MV-4-11 (cell line): Measurements from ENCODE around the gene VGLL3.
"Not testable (repeated sequence)": the region's sequence is repeated elsewhere in the genome, so short reads cannot be mapped to it uniquely, and the experiment has no call there.

Experiments used
- DNase-seq: peaks from one replicate; lab custom pipeline; 2025; lab: John Stamatoyannopoulos, UW

Gene VGLL3, protein sequence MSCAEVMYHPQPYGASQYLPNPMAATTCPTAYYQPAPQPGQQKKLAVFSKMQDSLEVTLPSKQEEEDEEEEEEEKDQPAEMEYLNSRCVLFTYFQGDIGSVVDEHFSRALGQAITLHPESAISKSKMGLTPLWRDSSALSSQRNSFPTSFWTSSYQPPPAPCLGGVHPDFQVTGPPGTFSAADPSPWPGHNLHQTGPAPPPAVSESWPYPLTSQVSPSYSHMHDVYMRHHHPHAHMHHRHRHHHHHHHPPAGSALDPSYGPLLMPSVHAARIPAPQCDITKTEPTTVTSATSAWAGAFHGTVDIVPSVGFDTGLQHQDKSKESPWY

DNA sequence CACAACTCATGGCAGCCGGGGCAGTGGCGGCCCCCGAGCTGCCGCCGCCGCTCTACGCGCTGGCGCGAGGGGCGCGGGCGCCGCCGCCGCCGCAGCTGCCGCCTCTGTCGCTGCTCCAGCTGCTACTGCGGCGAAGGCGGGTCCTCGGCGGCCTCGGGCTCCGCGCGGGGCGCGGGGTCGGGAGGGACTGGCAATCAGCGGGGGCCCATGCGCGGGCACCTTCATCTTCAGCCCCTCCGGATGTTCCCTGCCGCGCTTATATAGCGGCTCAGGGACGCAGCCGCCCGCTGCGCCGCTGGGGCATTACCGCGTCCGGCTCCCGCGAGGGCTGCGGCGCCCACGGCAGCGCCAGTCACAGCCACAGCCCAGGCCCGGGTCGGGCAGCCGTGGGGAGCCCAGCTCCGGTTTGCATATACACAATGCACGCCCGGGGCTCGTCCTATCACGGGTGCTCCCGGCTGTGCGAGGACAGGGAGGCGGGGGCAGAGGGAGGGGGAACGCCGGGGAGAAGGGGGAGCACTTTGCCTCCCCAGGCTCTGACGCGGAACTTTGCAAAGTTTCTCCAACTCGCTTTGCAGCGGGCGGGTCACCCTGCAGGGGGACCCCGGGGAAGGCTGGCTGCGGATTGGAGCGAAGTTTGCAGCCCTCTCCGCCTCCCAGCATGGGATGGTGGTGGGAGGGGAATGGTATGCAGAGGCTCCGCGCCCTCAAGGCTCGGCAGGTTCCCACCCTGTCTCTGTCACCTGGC, at the start of gene VGLL3:
TSS of gene VGLL3 (minus strand) at position 416 of the 748 bp plus-strand sequence. CDS start at position 10, 406 bp downstream.
- no peak for DNase-seq

DNA sequence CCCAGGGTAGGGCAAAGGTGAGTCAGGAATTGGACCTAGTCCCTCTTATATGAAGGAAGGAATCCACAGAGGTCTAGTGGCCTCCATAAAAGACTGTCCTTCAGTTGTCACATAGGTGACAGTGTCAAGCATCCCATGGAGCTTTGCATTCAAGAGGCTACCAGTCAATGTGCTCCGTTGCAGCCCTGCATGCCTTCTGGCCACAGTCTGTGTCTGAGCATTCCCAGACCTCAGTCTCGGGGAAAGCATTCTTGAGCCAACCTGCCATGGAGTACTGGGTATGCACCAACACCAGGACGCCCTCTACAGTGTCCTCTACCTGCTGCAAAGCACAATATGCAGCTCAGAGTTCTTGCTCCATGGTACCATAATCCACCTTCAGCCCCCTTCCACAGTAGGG, 46.7 kb upstream of the VGLL3 start:
- no peak for DNase-seq

DNA sequence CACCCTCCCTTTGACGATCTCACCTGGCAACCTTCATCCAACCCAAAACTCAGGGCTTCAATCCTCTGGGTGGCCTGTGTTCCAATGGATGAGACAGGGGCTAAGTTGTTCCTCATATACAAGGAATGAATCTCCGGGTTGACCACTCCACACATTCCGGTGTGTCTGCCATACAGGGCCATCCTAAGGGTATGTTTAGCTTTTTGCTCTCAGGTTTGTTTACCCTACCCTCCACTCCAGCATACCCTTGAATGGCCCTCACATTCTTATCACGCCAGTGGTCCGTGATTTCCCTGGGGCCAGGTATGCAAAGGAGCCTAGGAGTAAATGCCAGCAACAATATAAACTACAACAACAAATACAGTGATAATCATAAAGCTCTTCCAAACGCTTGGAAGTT, 45.7 kb upstream of the VGLL3 start:
- DNase-seq: no peak

DNA sequence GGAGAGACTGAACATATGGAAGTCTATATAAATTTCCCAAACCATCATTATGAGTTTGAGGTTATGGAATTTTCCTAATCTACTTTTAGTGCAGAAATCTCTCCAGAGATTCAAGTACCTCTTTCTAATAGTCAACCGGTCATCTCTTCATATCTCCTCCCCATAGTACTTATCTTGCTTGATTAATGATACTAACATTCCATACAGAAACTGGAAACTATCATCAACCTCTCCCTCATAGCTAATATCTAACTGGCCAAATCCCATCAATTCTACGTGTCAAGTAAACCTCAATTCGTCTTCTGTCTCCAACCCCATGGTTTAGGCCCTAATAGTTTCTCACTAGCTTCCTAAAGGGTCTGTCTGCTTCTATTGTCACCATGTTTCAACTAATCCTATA, 44.4 kb upstream of the VGLL3 start:
- no peak for DNase-seq

DNA sequence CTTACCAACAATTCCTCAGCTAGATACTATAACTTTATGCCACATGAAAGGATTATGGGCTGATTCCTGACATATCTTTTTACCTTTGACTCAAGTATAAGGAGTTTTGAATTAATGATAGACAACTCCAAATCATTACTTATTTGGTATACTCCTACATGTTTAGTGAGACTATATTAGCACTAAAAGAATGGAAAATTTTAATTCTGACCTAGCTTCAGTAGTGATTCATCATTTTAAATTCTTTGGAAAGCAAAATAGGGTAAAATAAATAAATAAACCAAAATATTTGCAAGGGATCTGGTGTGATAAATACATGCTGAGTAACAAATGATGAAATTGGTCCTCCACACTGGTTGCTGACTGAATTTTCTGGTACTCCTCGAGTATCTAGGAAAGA, 42.3 kb upstream of the VGLL3 start:
- DNase-seq: no peak

DNA sequence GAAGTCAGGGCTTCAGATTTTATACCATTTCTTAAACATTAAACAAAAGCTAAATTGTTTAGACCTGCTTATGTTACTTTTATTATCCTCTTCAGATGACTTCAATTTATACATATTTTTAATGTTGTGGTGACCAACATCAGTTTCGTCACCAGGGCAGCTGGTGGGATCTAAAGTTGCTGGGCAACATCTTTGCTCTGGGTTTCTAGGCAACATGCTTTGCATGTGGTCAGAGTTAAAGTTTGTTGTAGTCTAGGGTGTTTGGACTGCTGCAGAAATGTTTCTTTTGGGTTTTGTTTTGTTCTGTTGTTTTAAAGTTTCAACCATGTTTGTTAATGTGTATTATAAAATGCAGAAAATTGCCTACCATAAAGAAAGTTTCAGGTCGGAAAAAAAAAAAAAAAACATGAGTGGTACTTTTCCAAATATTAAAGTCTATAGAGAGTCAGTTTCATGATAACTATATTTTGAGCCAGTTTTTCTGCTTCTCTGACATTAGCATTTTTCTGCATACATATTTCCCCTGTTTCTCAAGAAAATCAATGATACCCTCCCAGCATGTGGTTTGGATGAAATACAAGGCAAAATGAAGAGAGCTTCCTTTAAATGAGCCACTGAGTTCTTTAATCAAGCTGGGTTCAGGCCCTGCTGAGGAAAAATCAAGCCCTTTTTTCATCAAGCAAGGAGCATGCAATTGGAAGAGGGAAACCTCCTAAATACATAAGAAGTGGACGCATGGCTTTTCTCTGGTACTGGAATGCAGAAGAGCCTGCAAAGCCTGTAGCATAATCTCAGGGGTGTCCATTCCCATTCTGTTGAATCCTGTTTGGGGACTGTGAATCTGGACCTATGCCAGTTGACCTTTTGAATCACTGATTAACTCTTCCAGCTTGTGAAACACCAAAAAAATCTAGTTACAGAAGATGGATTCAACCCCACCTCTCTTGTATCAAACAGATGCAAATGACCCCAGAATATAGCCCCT, 35.0 kb upstream of the VGLL3 start:
- no peak for DNase-seq

DNA sequence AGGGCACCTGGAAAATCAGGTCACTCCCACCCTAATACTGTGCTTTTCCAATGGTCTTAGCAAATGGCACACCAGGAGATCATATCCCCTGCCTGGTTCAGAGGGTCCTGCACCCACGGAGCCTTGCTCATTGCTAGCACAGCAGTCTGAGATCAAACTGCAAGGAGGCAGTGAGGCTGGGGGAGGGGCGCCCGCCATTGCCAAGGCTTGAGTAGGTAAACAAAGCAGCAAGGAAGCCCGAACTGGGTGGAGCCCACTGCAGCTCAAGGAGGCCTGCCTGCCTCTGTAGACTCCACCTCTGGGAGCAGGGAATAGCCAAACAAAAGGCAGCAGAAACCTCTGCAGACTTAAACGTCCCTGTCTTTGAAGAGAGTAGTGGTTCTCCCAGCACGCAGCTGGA, 26.4 kb upstream of the VGLL3 start:
- DNase-seq: not testable (repeated sequence)

DNA sequence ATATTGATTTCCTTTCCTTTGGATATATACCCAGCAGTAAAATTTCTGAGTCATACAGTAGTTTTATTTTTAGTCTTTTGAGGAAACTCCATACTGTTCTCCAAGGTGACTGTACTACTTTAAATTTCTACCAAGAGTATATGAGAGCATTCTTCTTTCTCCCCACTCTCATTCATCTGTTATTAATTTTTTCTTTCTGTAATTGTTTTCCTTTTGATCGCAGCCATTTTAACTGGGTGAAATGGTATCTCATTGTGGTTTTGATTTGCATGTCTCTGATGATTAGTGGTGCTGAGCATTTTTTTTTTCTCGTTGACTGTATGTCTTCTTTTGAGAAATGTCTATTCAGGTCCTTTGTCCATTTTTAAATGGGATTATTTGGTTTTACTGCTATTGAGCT, 18.3 kb upstream of the VGLL3 start:
- DNase-seq: no peak

DNA sequence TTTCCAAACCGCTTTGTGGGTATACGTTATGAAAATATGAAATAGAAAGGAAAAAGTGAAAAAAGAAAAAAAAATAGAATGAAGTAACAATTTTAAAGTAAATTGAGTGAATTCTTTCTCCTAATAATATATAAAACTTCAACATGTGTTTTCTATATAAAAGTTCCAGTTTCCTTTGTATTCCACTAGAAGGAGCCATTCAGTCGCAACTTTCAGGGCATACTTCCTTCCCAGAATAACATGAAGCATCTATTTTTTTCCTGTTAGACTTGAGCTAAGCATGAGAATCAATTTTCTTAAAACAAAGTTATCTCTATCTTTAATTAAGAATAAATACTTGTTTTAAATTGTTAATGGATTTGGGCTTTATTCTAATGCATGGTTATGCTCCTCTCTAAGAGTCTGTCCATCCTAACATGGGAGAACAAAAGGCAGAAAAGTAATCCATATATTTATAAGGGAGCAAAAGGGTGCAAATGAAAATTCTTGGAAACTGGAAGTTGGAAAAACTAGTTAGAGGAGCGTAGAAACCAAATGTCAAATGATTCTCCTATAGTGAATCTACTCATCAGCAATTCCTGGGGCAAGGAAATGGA, 16.0 kb upstream of the VGLL3 start:
- DNase-seq: no peak

DNA sequence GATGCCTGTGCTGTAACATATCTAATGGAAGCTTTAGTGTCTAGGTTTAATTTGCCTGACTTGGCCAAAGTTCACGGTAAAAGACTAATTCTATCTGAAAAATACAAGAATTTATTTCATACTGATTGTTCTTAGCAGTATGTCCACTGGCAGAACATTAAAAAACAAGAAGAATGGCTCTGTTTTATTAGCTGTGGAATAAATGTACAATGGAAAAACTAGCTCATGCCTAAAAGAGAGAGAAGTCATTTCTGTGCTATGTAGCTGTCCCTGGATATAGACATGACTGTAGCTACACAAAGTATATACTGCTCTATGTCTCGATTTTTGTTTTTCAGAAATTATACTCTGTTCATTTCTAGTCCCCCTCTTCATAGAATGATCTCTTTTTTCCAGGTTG, 13.9 kb upstream of the VGLL3 start:
- DNase-seq: no peak

DNA sequence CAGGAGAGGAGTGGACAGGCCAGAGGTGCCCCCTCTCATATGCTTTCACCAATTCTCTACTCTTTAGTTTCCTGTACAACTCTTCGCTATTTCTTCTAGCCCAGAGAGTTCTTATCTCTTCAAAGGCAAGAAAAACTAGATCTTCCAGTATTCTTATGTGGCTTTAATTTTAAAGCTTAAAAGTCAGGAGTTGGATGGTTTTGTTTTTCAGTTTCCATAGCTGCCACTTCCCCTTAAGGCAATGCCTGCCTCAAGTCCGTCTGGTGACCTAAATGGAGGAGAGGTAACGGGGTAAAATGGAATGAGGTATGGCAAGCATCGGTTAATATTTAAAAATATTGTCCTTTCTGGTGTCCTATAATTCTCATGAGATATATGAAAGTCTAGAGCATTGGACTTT, 11.4 kb upstream of the VGLL3 start:
- DNase-seq: no peak

DNA sequence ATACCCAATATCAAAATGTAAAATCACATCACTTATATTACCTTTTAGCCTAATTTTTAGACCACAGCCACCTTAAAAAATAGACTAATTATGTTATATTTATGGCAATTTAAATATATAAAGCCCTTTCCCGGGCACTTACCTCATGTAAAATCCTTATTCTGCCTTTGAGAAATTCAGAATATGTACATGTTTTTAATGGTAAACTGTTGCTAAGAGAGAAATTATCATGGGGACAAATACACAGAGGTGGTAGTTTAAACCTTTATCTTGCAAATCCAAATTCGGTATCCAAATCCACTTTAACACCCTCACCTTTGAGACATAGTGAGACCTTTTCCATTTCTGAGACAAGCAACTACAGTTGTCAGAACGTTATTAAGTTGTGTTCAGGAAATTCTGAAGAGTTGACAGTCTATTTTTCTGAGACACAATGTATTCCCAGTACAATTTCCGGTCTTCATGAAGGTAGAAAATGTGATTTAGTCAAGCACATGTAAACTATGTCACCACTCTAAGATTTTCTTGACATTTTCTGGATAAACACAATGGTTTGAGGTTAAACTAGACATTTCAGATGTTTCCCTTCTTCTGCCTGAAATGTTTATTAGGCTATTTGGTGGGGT, 10.6 kb upstream of the VGLL3 start:
- DNase-seq: no peak

DNA sequence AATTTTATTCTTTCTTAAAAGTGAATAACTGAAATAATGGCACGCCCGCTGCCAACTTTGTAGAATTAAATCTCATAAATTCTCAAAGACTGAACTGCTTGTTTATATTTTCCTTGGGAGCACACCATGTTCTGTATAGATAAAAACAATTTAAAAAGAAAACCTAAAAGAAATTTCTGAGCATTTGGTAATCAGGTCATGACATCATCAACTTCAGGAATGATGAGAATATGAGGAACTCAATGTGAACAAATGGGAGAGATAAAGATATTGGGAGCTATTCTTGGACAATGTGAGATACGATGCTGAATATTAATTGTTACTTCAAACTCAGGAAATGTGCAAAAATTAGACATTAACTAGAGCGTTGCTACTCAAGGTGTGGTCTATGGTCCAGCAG, 10.0 kb upstream of the VGLL3 start:
- no peak for DNase-seq

DNA sequence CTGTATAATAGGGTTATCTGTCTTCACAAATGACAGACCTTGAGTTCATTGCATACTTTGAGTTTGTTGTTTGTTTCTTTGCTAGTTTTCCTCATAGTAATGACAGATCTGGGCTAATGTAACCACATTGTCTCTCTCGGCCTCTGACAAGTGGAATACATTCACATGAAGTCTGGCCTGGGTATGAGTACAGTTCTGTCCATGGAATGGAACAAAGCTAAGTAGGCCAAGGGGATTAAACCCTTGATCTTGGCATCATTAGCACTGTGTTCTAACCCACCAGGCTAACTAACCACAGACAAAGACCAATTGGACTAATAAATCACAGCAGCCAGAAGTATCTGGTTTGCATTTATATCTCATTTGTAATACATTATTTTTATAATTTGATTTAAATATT, 7.6 kb upstream of the VGLL3 start:
- DNase-seq: no peak

DNA sequence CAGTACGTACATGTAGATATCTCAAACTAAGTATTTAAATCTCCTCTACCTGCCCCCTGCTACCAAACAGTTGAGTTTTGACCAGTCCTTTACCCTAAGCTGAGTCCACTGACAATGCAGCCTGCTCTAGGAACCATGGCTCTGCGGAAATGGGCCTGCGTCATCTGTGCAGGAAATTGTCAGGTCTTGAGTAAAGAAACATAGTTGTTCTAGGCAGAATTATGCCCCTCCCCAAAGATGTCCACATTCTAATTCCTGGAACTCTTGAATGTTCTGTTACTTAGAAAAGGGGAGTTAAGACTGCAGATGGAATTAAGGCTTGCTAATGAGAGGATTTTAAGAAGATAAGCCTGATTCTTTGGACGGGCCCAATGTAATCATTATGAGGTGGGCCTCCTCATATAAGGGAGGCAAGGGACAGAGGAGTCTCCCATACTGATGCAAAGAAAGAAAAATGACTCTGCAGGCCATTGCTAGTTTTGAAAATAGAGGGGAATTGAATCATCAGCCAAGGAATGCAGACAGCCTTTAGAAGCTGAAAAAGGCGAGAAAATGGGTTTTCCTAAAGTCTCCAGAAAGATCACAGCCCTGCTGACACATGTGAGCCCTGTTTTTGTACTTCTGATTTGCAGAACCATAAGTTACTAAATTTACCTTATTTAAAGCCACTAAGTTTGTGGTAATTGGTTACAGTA, 5.5 kb upstream of the VGLL3 start:
- no peak for DNase-seq

DNA sequence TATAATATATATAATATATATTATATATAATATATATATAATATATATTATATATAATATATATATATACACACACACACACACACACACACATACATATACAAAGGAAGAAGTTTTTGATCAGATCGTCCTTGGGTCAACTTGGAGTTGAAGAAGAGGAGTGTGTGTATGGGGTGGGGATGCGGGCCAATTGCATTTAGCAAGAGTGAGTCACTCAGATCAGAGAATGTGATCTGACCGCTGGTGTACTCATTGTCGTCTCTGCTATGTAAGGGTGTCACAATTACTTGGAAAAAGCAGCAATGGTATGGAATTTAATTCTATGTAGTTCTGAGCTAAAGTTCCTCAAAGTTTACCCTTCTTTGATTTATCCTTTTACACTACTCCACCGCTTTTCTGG, 4.6 kb upstream of the VGLL3 start:
- DNase-seq: no peak

DNA sequence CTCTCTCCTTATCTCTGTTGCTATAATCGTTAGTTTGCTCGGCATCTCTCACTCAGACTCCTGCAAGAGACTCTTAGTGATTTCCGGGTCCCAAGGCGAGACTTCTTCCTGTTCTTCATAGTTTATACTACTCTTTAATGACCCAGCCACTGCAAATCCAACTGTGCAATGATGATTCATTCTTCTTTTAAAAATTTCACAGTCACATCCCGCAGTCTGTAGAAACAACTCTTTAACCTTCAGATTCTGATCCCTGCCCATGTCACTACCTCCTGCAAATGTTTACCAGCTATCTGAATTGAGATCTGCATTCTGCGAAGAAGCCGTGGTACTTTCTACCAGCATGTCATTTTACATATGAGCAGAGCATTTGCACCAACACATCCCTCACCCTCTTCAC, 2.8 kb upstream of the VGLL3 start:
- DNase-seq: no peak

DNA sequence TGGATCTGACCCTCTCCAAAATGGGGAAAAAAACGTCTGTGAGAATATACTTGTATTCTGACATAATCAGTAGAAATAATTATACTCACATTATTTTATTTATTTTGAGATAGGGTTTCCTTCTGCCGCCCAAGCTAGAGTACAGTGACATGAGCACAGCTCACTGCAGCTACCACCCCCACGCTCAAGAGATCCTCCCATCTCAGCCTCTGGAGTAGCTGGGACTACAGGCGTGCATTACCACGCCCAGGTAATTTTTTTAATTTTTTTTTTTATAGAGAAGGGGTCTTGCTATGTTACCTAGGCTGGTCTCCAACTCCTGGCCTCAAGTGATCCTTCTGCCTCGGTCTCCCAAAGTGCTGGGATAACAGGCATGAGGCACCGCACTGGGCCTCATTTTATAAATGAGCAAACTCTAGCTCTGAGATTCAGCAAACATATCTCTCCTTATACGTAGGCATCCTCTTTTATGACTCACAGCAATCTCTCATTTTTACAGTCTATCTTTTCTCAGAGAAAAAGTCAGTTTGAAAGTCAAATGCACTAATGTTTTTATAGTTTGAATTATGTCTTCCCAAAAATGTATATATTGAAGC, 989 bp upstream of the VGLL3 start:
- DNase-seq: no peak

DNA sequence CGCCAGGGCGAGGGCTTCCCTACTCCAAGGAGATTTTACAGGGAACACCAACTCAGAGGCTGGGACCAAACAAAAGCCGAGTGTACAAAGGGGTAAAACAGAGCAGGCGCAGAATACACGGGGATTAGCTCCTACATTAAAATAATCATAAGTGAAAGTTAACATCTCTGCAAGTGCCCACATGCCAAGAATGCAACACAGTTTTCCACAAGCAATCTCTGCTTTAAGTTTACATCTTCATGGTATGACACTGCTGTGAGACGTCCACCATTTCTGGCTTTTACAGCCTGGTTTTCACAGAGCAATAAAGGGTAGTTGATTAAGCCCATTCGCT, 500 bp upstream of the VGLL3 start:
- no peak for DNase-seq

DNA sequence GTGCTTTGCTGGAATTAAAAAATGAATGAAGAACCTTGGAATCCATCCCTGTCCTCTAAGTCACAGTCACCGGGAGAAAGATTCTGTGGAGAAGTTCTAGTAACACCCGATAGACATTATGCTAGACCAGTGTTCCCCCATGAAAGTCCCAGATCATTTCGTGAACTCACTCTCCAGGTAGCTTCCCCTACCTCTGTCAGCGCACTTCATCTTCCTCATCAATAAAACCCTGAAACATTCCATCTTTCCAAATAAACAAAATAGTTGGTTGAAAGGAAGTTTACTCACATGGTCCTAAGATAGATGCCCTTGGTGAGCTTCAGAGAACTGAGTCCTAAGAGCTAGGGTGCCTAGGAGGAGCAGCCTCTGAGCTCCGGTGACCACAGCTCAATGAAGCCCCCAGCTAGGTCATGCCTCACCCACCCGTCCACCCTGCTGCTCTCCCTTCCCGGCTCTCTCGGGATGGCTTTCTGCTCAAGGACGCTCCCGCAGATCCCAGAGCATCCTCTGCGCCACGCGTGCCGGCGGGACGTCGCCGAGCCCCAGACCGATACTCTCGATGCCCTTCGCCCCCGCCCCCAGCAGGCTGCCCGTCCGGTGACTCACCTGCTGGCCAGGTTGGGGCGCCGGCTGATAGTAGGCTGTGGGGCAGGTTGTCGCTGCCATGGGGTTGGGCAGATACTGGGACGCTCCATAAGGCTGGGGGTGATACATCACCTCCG, 776 bp downstream of the VGLL3 start:
- no peak for DNase-seq
